Bone marrow (tissue), 2 donors: ENCODE data around the gene CA7.

Experiments used
- DNase-seq, 2 donors: peaks; one replicate each; lab custom pipeline; 2025; lab: John Stamatoyannopoulos, UW

CA7 gene

DNA sequence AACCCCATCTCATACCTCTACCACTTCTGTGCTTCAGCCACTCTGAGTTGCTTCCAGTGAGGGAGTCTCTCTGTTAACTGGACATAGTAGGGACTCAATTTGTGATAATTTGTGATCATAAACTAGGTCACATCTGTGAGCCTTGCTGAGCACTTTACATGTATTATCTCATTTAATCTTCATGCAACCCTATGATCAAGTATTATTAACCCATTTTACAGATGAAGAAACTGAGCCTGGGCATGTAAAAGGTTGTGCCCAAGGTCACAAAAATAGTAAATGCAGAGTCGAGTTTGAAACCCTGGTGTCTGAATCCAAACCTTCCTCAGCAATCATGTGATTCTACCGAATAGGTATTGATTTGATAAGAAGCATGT is 54.7 kb downstream of the CA7 start:
- no peak for DNase-seq

GRCh38 chr16:66899310-66899944 is 55.2 kb downstream of the CA7 start:
- DNase-seq, result no peak

DNA sequence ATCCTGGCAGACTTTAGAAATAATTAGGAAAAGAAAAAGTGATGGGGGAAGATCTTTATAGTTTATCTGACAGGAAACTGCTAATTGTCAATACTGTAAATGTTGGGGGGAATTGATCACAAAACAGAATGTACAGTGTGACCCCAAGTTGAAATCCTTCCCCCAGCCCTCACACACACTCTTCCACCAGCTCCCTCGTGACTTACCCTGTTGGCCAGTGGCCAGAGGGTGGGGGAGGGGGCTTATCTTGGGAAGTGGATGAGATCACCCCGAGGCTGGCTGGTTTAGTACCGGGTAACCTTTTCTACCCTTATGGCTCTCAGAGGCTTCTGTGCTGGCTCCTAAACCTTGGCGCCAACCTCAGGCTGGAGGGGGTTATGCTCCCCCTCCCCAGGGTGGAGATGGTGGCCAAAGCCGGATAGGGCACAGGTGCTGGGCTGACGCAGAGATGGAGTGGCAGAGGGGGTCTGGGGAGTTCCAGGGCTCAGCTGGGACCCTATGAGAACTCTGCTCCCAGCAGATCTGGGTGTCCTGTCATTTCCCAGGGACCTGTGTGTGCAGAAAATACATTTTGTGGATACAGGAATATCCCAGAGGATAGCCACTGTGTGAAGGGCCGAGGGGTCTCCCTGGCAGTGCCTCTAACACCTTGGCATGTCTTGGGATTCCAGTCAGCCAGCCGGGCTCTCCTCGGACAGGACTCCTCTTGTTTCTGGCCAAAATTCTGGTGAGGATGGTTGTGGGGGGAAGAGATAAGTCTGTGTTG is 55.9 kb downstream of the CA7 start:
- DNase-seq, result no peak

DNA sequence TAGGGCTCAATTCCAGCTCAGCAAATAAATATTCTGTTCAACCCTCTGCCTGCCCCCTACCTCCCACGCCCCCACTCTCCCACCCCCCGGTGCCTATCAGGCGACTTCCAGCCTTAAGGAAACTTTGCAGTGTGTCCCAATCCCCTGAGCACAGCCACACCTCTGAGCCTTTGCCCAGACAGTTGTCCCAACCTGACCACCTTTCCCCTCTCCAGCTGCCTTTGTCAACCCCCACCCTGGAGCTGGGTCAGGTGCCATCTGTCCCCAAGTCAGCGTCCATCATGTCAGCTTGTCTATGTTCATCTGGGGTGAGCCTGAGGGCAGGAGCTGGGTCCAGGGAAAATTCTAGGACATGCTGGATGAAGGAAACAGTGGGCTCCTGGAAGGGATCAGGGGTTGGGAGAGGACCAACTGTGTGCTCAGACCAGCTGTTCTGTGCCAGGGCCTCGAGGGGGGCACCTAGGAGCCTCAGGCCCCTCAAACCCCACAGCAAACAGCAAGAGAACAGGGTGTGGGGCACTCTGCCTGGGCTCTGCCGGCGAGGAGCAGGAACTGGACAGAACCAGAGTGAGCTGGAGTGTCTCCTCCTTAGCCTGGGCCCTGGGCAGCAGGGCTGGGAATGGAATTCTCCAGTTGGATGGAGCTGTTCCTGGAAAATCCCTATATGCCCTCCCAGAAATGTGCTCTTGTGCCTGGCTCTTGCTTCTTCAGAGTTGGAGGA is 56.7 kb downstream of the CA7 start:
- DNase-seq, result no peak

- DNase-seq, result no peak
Observed at GRCh38 chr16:66901626-66902025, 57.4 kb downstream of the CA7 start.

- DNase-seq, result no peak
Observed at GRCh38 chr16:66902648-66903543, 58.7 kb downstream of the CA7 start.
